SJSA1 (cell line): ENCODE measurements around the gene MPO. TPM values are rescaled to one million over a fixed set of nuclear protein-coding genes. Genes with fewer than 3 reads are reported as not detected.

Source experiments
- DNase-seq, 2 experiments: peaks; one replicate each; pipeline ENCODE4 v3.0.0-alpha.2; 2015 to 2020; ENCODE audit warnings: low spot score in 2 of 2, low read depth in 1 of 2
- H3K27ac ChIP-seq: fragments of 250-450 bp; sonication (Bioruptor Pico); 2 replicates; pipeline ENCODE4 v1.5.1; 2020; ENCODE audit warnings: mild to moderate bottlenecking, moderate library complexity
- H3K27me3 ChIP-seq: fragments of 250-450 bp; sonication (Bioruptor Pico); replicated peaks from 2 replicates; pipeline ENCODE4 v1.5.1; 2020; ENCODE audit warnings: mild to moderate bottlenecking, moderate library complexity
- H3K36me3 ChIP-seq: fragments of 250-450 bp; sonication (Bioruptor Pico); 2 replicates; pipeline ENCODE4 v1.5.1; 2020; ENCODE audit warnings: mild to moderate bottlenecking
- H3K4me1 ChIP-seq: fragments of 250-450 bp; sonication (Bioruptor Pico); replicated peaks from 2 replicates; pipeline ENCODE4 v1.6.1; 2021; ENCODE audit warnings: mild to moderate bottlenecking
- H3K4me3 ChIP-seq: fragments of 250-450 bp; sonication (Bioruptor Pico); 2 replicates; pipeline ENCODE4 v1.5.1; 2020; ENCODE audit warnings: mild to moderate bottlenecking
- H3K9me3 ChIP-seq: fragments of 250-450 bp; sonication (Bioruptor Pico); replicated peaks from 2 replicates; pipeline ENCODE4 v1.5.1; 2020; ENCODE audit warnings: mild to moderate bottlenecking
- total RNA-seq: library from RNA; depleted of rRNA; stranded (reverse); fragments of >200 nt; shearing (Covaris generic); gene quantifications from 2 replicates; pipeline ENCODE4 v1.2.3, GENCODE V29; 2014

MPO gene
- total RNA-seq, 1 experiment from 2014 or later, result not detected

DNA sequence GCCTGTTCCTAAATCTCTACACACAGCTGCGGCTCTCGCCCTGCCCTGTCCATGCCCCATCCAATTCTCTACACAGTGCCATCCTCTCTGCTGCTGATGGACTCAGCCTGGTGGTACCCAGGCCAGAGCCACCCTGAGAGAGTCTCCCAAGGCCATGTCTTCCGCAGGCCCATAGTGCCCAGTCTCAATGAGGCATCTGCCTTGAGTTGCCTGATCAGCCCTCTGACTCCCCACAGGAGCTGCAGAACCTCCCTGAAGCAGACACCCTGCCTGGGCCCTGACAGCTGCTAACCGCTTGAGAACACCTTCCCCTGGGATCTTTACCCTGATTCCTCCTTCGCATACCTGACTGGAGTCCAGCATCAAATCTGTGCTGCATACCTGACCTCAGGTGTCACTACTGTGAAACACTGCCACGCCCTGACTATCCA, 34.6 kb upstream of the MPO start:
- no peaks in the 10 kb centered on the region for H3K4me1 ChIP-seq
- H3K4me3 ChIP-seq, result no peak overlapping the region
- no peak overlapping the region for H3K27ac ChIP-seq
- DNase-seq, result peak in 1 of 2 experiments; percentile 40
- no peaks in the 10 kb centered on the region for H3K9me3 ChIP-seq
- H3K27me3 ChIP-seq, result peaks cover 34% of the 10 kb centered on the region
- H3K36me3 ChIP-seq, result no peaks in the 10 kb centered on the region

DNA sequence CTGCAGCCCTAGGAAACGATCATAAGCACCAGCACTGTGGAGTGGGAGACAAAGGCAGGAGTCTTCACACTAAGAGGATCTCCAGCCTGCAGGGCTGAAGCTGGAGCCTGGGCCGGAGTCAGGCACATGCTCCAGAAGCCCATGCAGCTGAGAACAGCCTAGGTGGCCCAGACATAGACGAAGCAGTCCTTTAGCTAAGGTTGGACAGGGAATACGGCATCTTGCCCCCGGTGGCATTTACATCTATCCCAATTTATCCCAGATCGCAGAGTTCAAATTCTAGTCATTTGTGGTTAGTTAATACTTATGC, 33.9 kb upstream of the MPO start:
- H3K27ac ChIP-seq, result no peak overlapping the region
- no peaks in the 10 kb centered on the region for H3K4me1 ChIP-seq
- peak in 1 of 2 experiments; percentile 34 for DNase-seq

GRCh38 chr17:58313815-58314705, 33.3 kb upstream of the MPO start:
- Histone ChIP-seq H3K27ac (no peak overlapping the region), H3K36me3 (no peaks in the 10 kb centered on the region), H3K9me3 (no peaks in the 10 kb centered on the region), H3K4me3 (no peak overlapping the region), H3K4me1 (no peaks in the 10 kb centered on the region), H3K27me3 (peaks cover 42% of the 10 kb centered on the region)
- DNase-seq, result peak in 1 of 2 experiments; percentile 24

More for the DNA sequence above, 33.9 kb upstream of the MPO start:
- Histone ChIP-seq H3K4me3 (no peak overlapping the region), H3K9me3 (no peaks in the 10 kb centered on the region), H3K36me3 (no peaks in the 10 kb centered on the region), H3K27me3 (peaks cover 38% of the 10 kb centered on the region)

- no peak for DNase-seq
- no peaks in the 10 kb centered on the region for H3K9me3 ChIP-seq
- H3K36me3 ChIP-seq, result no peaks in the 10 kb centered on the region
- no peak overlapping the region for H3K4me3 ChIP-seq
- H3K27ac ChIP-seq, result no peak overlapping the region
- peaks cover 52% of the 10 kb centered on the region for H3K27me3 ChIP-seq
- H3K4me1 ChIP-seq, result no peaks in the 10 kb centered on the region
Observed at GRCh38 chr17:58312829-58313228, 32.1 kb upstream of the MPO start.

DNA sequence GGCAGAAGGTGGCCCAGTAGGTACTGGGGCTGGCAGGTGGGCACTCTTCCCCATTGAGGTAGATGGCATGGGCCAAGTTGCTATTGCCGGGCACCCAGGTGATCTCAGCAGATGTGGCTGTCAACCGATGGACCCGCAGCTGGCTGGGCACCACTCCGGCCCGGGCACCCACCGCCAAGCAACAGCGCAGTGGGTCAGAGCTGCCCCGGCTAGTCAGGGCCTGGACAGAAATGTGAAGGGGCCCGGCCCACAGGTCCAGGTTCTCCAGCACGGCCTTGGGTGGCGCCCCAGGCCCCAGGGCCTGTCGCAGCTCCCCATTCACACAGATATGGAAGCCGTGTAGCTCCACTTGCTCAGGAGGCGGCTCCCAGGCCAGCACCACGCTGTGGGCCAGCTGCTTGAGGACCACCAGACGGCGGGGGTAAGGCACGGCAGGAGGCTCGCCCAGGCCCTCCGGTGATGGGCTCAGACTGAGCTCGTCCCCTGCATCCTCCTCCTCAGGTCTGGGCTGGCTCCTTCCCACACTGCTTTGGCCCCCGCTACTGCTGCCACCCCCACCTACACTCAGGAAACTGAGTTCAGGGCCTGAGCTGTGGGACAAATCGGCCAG, 31.4 kb upstream of the MPO start:
- peak in 1 of 2 experiments; percentile 45 for DNase-seq
- Histone ChIP-seq H3K4me1 (no peaks in the 10 kb centered on the region), H3K27ac (no peak overlapping the region), H3K9me3 (no peaks in the 10 kb centered on the region; the same call in 1 of the 2 replicates), H3K27me3 (peaks cover 58% of the 10 kb centered on the region), H3K36me3 (no peaks in the 10 kb centered on the region), H3K4me3 (no peak overlapping the region)

DNA sequence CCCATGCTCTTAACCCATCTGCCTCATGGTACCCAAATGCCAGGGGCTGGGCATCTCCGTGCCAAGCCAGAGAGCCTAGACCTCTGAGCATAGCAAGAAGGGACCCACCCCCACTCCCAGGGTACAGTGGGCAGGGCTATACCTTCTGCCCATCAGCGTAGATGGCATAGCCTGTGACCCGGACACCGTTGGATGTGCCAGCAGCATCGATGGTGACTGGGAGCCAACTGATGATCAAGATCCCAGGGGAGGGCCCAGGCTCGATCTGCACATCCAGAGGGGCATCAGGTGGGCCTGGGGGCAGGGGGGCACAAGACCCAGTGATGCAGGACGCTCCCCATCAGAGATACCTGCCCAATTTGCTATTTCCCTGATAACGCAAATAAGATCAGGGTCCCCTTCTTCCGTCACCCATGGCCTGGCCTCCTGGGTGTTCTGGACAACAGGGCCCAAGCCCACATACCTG, 30.7 kb upstream of the MPO start:
- Histone ChIP-seq H3K4me1 (no peaks in the 10 kb centered on the region), H3K27me3 (peaks cover 65% of the 10 kb centered on the region), H3K27ac (no peak overlapping the region), H3K4me3 (no peak overlapping the region), H3K9me3 (no peaks in the 10 kb centered on the region; the same call in 1 of the 2 replicates), H3K36me3 (no peaks in the 10 kb centered on the region)
- DNase-seq, result peak in 1 of 2 experiments; percentile 40

DNA sequence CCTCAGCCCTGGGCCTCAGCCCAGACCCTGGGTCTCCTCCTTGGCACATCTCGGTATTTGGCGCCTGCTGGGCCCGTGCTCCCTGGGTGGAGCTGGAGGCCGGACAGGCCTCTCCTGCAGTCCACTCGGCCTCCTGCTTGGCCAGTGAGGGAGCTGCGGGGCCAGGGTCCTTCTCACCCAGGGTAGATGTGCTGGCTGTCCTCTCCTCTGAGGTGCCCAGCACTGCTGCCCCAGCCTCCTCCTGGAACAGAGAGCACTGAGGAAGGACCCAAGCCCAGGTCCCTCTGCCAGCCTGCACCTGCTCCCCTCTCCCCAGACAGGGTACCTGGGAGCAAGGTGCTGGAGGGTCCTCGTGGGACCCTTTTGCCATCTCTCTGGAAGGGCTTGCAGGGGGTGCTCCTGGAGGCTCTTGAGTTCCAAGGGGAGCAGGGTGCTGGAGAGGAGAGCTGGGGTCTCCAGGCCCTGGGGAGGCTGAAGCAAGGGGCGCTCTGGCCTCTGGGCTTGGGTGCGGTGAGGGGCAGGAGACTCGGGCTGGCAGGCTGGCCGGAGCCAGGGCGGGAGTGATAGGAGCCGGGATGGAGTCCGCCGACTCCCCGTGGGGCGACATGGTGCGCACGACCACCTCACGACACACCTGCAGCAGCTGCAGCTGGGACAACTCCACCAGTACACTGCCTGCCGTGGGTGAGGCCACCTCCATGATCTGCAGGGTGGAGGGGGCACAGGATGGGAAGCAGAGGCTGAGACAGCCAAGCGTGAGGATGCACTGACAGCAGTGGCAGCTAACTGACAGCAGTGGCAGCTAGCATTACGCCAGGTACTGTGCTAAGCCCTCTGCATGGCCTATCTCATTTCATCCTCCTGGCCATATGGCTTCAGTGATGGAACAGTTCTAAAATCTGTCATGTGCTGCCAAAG, 30.0 kb upstream of the MPO start:
- Histone ChIP-seq H3K9me3 (no peaks in the 10 kb centered on the region; the same call in 1 of the 2 replicates), H3K4me1 (no peaks in the 10 kb centered on the region), H3K27me3 (peaks cover 71% of the 10 kb centered on the region), H3K27ac (no peak overlapping the region), H3K36me3 (no peaks in the 10 kb centered on the region), H3K4me3 (no peak overlapping the region)
- DNase-seq, result peak in 1 of 2 experiments; percentile 45

- no peak overlapping the region for H3K4me3 ChIP-seq
- no peaks in the 10 kb centered on the region for H3K36me3 ChIP-seq
- no peak overlapping the region for H3K27ac ChIP-seq
- no peak for DNase-seq
- H3K27me3 ChIP-seq, result peaks cover 72% of the 10 kb centered on the region
- H3K9me3 ChIP-seq, result no peaks in the 10 kb centered on the region; the same call in 1 of the 2 replicates
- no peaks in the 10 kb centered on the region for H3K4me1 ChIP-seq
Observed at GRCh38 chr17:58309918-58310259, 29.2 kb upstream of the MPO start.

- no peaks in the 10 kb centered on the region for H3K36me3 ChIP-seq
- no peaks in the 10 kb centered on the region for H3K4me1 ChIP-seq
- no peak overlapping the region for H3K27ac ChIP-seq
- H3K4me3 ChIP-seq, result no peak overlapping the region
- peaks cover 73% of the 10 kb centered on the region for H3K27me3 ChIP-seq
- H3K9me3 ChIP-seq, result no peaks in the 10 kb centered on the region; the same call in 1 of the 2 replicates
- no peak for DNase-seq
Observed at GRCh38 chr17:58308985-58309917, 28.5 kb upstream of the MPO start.

DNA sequence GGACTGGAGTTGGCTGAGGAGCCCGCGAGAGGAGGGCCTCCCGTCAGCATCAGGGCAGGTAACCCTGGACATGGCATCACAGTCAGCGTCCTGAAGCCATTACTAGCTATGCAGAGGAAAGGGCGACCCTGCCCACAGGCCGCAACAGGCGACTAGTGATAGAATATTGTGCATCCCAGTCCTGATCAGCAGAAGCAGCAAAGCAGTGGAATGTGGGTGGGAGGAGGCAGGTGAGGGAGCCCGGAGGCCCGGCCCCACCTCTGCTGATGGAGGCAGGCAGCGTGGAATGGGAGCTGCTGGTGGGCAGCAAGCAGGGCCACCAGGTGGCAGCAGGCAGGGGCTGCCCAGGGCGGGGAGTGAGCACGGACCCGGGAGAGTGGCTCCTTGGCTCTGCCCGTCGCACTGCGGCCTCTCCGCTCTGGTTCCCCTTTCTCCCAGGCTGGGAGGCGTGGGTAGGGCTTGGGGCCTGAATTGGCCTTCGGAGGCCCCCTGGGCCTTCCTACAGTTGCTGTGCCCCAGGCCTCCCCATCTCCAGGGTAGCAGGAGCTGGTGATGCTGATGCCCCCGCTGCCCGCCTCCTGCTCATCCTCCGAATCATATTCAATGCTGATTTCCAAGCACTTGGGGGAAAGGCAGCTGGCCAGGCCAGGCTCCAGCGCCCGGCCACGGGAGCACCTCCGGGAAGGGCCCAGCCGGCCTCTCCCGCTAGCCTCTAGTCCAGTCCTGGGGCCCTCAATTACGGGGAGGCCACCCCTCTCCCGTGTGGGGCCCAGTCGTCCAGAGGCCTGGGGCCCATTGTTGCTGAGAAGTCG, 27.6 kb upstream of the MPO start:
- Histone ChIP-seq H3K4me3 (no peak overlapping the region), H3K9me3 (no peaks in the 10 kb centered on the region; the same call in 1 of the 2 replicates), H3K27me3 (peaks cover 79% of the 10 kb centered on the region), H3K27ac (no peak overlapping the region), H3K36me3 (no peaks in the 10 kb centered on the region), H3K4me1 (no peaks in the 10 kb centered on the region)
- peak in 1 of 2 experiments; percentile 54 for DNase-seq

DNA sequence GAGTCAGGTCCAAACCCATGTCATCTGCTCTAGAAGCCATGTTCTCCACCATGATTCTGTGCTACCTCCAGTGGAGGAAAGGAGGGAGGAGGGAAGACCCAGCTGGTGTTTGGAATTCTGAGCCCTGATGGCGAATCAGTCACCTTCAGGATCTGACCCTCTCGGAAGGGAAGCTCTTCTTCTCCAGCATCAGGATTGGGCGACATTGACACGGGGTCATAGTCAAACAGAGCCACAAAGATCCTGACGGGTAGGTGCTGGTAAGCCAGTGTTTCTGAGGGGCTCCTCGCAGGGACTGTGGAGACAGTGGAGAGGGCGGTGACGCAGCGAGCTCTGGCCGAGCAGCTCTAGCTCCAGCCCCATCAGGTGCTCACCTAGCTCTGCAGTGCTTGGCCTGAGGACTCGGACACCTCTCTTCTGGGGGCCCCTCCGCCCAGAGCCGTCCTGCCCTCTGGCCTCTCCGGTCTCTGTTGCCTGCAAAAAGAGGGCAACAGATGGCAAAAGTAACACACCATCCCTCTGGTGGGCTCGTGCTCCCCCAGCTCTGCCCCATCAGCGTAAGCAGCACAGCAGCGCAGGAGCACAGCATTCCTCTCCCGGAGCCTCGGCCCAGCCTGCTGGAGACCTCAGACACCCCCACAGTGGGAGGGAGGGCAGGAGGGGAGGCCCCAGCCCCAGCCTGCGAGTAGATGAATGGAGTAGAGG, 26.9 kb upstream of the MPO start:
- H3K27me3 ChIP-seq, result peaks cover 75% of the 10 kb centered on the region
- no peak overlapping the region for H3K27ac ChIP-seq
- no peaks in the 10 kb centered on the region; the same call in 1 of the 2 replicates for H3K9me3 ChIP-seq
- no peak overlapping the region for H3K4me3 ChIP-seq
- DNase-seq, result peak in 1 of 2 experiments; percentile 40
- H3K4me1 ChIP-seq, result no peaks in the 10 kb centered on the region
- H3K36me3 ChIP-seq, result no peaks in the 10 kb centered on the region
